Neuronal stem cell (in vitro differentiated cells): ENCODE measurements around the gene NSMF.

ENCODE experiments used
- DNase-seq: peaks from one replicate; pipeline ENCODE4 v3.0.0-alpha.2; 2013; ENCODE audit warnings: low spot score
- H2AFZ ChIP-seq: one replicate; pipeline ENCODE4 v1.6.1; 2013; ENCODE audit warnings: mild to moderate bottlenecking, low read length, inconsistent platforms
- H2AK5ac ChIP-seq: 2 replicates; pipeline ENCODE4 v1.6.1; 2013; ENCODE audit warnings: low read depth, mild to moderate bottlenecking, inconsistent platforms, low read length, moderate library complexity, mixed read lengths
- H2BK120ac ChIP-seq: 2 replicates; pipeline ENCODE4 v1.6.1; 2013; ENCODE audit warnings: low read depth, mild to moderate bottlenecking, inconsistent platforms, low read length, moderate library complexity, mixed read lengths
- H2BK12ac ChIP-seq: one replicate; pipeline ENCODE4 v1.6.1; 2013; ENCODE audit warnings: low read length, inconsistent platforms
- H2BK15ac ChIP-seq: 2 replicates; pipeline ENCODE4 v1.6.1; 2013; ENCODE audit warnings: mild to moderate bottlenecking, low read length, inconsistent platforms, mixed read lengths
- H2BK5ac ChIP-seq: one replicate; pipeline ENCODE4 v1.6.1; 2013; ENCODE audit warnings: inconsistent platforms, mild to moderate bottlenecking, low read length, moderate library complexity
- H3K14ac ChIP-seq: one replicate; pipeline ENCODE4 v1.6.1; 2013; ENCODE audit warnings: low read length, inconsistent platforms
- H3K18ac ChIP-seq: 2 replicates; pipeline ENCODE4 v1.6.1; 2013; ENCODE audit warnings: low read length, inconsistent platforms
- H3K23ac ChIP-seq: 2 replicates; pipeline ENCODE4 v1.6.1; 2013; ENCODE audit warnings: low read depth, mild to moderate bottlenecking, mixed read lengths, low read length, inconsistent platforms; ENCODE audit not compliant: poor library complexity
- H3K27ac ChIP-seq: replicated peaks from 3 replicates; pipeline ENCODE4 v1.5.1; 2013; ENCODE audit warnings: low read length, inconsistent platforms
- H3K27me3 ChIP-seq, 3 experiments: 2 replicates each; pipeline ENCODE4 v1.6.1; 2013; ENCODE audit warnings: low read length in 3 of 3, mild to moderate bottlenecking in 2 of 3, inconsistent platforms in 1 of 3, low read depth in 1 of 3, mixed read lengths in 1 of 3, moderate library complexity in 1 of 3; ENCODE audit not compliant: control insufficient read depth in 3 of 3, insufficient read depth in 3 of 3
- H3K36me3 ChIP-seq, 2 donors: replicated peaks in 1 of 2; 2 replicates each; pipeline ENCODE4 v1.6.1; 2013; ENCODE audit warnings: low read length in 2 of 2; ENCODE audit not compliant: control insufficient read depth in 2 of 2, insufficient read depth in 2 of 2
- H3K4ac ChIP-seq: 2 replicates; pipeline ENCODE4 v1.6.1; 2013; ENCODE audit warnings: inconsistent platforms, mild to moderate bottlenecking, low read length, moderate library complexity
- H3K4me1 ChIP-seq, 2 donors: 1 replicate in 1 of 2; 2 replicates in 1 of 2; pipeline ENCODE4 v1.6.1; 2013; ENCODE audit warnings: low read length in 2 of 2, low read depth in 1 of 2; ENCODE audit not compliant: control insufficient read depth in 2 of 2, insufficient read depth in 1 of 2
- H3K4me2 ChIP-seq: one replicate; pipeline ENCODE4 v1.6.1; 2013; ENCODE audit warnings: mild to moderate bottlenecking, low read length, inconsistent platforms; ENCODE audit not compliant: insufficient read depth, poor library complexity, severe bottlenecking
- H3K4me3 ChIP-seq, 2 donors: 2 replicates each; pipeline ENCODE4 v1.5.1; 2013; ENCODE audit warnings: low read length in 2 of 2, mild to moderate bottlenecking in 2 of 2, inconsistent platforms in 1 of 2, moderate library complexity in 1 of 2
- H3K79me1 ChIP-seq: one replicate; pipeline ENCODE4 v1.6.1; 2013; ENCODE audit warnings: low read depth, mild to moderate bottlenecking, inconsistent platforms, low read length, moderate library complexity
- H3K9ac ChIP-seq: one replicate; pipeline ENCODE4 v1.6.1; 2013; ENCODE audit warnings: mild to moderate bottlenecking, low read depth, low read length, inconsistent platforms; ENCODE audit not compliant: poor library complexity
- H3K9me3 ChIP-seq, 2 donors: replicated peaks in 1 of 2; 2 replicates each; pipeline versions ENCODE3 to v1.6.1; 2013; ENCODE audit warnings: low read length in 2 of 2, mild to moderate bottlenecking in 2 of 2, inconsistent platforms in 1 of 2, low read depth in 1 of 2, mixed read lengths in 1 of 2, moderate library complexity in 1 of 2; ENCODE audit not compliant: control insufficient read depth in 2 of 2, insufficient read depth in 1 of 2
- H4K8ac ChIP-seq: one replicate; pipeline ENCODE4 v1.6.1; 2013; ENCODE audit warnings: low read depth, mild to moderate bottlenecking, inconsistent platforms, low read length, moderate library complexity
- H4K91ac ChIP-seq: one replicate; pipeline ENCODE4 v1.6.1; 2013; ENCODE audit warnings: low read length, low read depth, mild to moderate bottlenecking, inconsistent platforms; ENCODE audit not compliant: poor library complexity
- WGBS, 2 donors: extraction: QIAGEN DNeasy Blood & Tissue Kit; methylation state at CpG; one replicate each; pipeline ENCODE4 v1.1.7; 2013; ENCODE audit warnings: missing lambda C conversion rate in 2 of 2, mixed read lengths in 1 of 2; ENCODE audit not compliant: insufficient read length in 2 of 2, insufficient replicate concordance in 1 of 2; ENCODE audit errors: extremely low coverage in 2 of 2; 5-methylcytosine and 5-hydroxymethylcytosine counted together

NSMF gene

GRCh38 chr9:137461316-137461662 lies 2.2 kb upstream of the NSMF start:
- no peak overlapping the region for H4K8ac ChIP-seq
- H3K4me3 ChIP-seq, result no peak overlapping the region
- peaks cover 0 to 2% of the 10 kb centered on the region in 2 donors for H3K9me3 ChIP-seq
- H2BK120ac ChIP-seq, result no peak overlapping the region
- no peak overlapping the region for H4K91ac ChIP-seq
- no peak overlapping the region for H3K14ac ChIP-seq
- H3K27me3 ChIP-seq, result peaks cover 0 to 6% (median 0%) of the 10 kb centered on the region in 3 experiments
- no peak for DNase-seq
- H2AK5ac ChIP-seq, result peak overlapping the region; percentile 90
- H2BK15ac ChIP-seq, result peak overlapping the region; percentile 100
- peak overlapping the region; percentile 71 for H3K18ac ChIP-seq
- H3K27ac ChIP-seq, result no peak overlapping the region
- H2BK5ac ChIP-seq, result no peak overlapping the region
- peak overlapping the region; percentile 58 for H2BK12ac ChIP-seq
- H3K36me3 ChIP-seq, result peaks cover 10 to 16% of the 10 kb centered on the region in 2 donors
- no peak overlapping the region for H2AFZ ChIP-seq
- WGBS, 2 donors, result no CpG with 5 or more reads among the region's 21 CpGs
- H3K23ac ChIP-seq, result peak overlapping the region; percentile 93
- no peak overlapping the region for H3K4ac ChIP-seq
- H3K79me1 ChIP-seq, result peaks cover 15% of the 10 kb centered on the region
- peak overlapping the region; percentile 33 for H3K4me2 ChIP-seq
- H3K9ac ChIP-seq, result peak overlapping the region; percentile 21
- H3K4me1 ChIP-seq, result peaks cover 10 to 11% of the 10 kb centered on the region in 2 donors

- no peak overlapping the region for H3K4me2 ChIP-seq
- peak overlapping the region; percentile 99 for H2AFZ ChIP-seq
- peak overlapping the region; percentile 100 for H2BK15ac ChIP-seq
- peak overlapping the region; percentile 76 for H3K14ac ChIP-seq
- H3K9me3 ChIP-seq, result peaks cover 0 to 2% of the 10 kb centered on the region in 2 donors
- H2BK5ac ChIP-seq, result peak overlapping the region; percentile 16
- no peak overlapping the region for H2BK120ac ChIP-seq
- peak overlapping the region; percentile 96 for H4K8ac ChIP-seq
- no peak overlapping the region for H3K9ac ChIP-seq
- no peak overlapping the region for H4K91ac ChIP-seq
- H2AK5ac ChIP-seq, result peak overlapping the region; percentile 90
- peak overlapping the region; percentile 49 for H2BK12ac ChIP-seq
- no peak for DNase-seq
- no CpG with 5 or more reads among the region's 31 CpGs for WGBS, 2 donors
- peaks cover 10 to 11% of the 10 kb centered on the region in 2 donors for H3K4me1 ChIP-seq
- H3K27ac ChIP-seq, result no peak overlapping the region
- H3K79me1 ChIP-seq, result peaks cover 17% of the 10 kb centered on the region
- H3K27me3 ChIP-seq, result peaks cover 0 to 6% (median 0%) of the 10 kb centered on the region in 3 experiments
- H3K36me3 ChIP-seq, result peaks cover 14 to 22% of the 10 kb centered on the region in 2 donors
- H3K4ac ChIP-seq, result no peak overlapping the region
- no peak overlapping the region for H3K23ac ChIP-seq
- peak overlapping the region; percentile 27 for H3K18ac ChIP-seq
- H3K4me3 ChIP-seq, result no peak overlapping the region
Observed at GRCh38 chr9:137460363-137461315, 1.5 kb upstream of the NSMF start.

- H2BK12ac ChIP-seq, result peak overlapping the region; percentile 90
Observed at GRCh38 chr9:137459601-137460362, 648 bp upstream of the NSMF start.

More at GRCh38 chr9:137459601-137460362, 648 bp upstream of the NSMF start:
- peak overlapping the region; percentile 97 for H3K4me2 ChIP-seq
- peaks cover 0 to 6% (median 0%) of the 10 kb centered on the region in 3 experiments for H3K27me3 ChIP-seq
- H3K9me3 ChIP-seq, result peaks cover 0 to 2% of the 10 kb centered on the region in 2 donors
- H4K8ac ChIP-seq, result peak overlapping the region; percentile 70
- peaks cover 20% of the 10 kb centered on the region for H3K79me1 ChIP-seq
- peaks cover 19 to 31% of the 10 kb centered on the region in 2 donors for H3K36me3 ChIP-seq
- peak overlapping the region; percentile 93 for H3K4ac ChIP-seq
- no peak overlapping the region for H3K27ac ChIP-seq
- H2AK5ac ChIP-seq, result peak overlapping the region; percentile 90
- peak overlapping the region in 1 of 2 donors; percentile 81 for H3K4me3 ChIP-seq
- H2BK15ac ChIP-seq, result peak overlapping the region; percentile 100
- peak overlapping the region; percentile 78 for H3K18ac ChIP-seq
- peak overlapping the region; percentile 69 for H3K23ac ChIP-seq
- H3K14ac ChIP-seq, result peak overlapping the region; percentile 14
- H3K9ac ChIP-seq, result no peak overlapping the region
- peak overlapping the region; percentile 99 for H2AFZ ChIP-seq
- peaks cover 11 to 14% of the 10 kb centered on the region in 2 donors for H3K4me1 ChIP-seq
- no peak for DNase-seq
- no CpG with 5 or more reads among the region's 15 CpGs for WGBS, 2 donors
- H2BK5ac ChIP-seq, result peak overlapping the region; percentile 16
- no peak overlapping the region for H2BK120ac ChIP-seq
- H4K91ac ChIP-seq, result no peak overlapping the region
